Stimulated activated memory B cell treated with anti-CD40 and anti-IgM and Interleukin-4, amounts not matched to agents 10 μg/mL and 1 μg/mL and 100 μg/mL, for 72 hours (primary cell): ENCODE data around the gene ELOVL6.

Experiments used
- ATAC-seq: fragments of 150-1000 bp; cut with Tn5 transposase; 2 replicates; pipeline ENCODE4 v1.10.0; 2021
- H3K27ac Mint-ChIP-seq: one replicate; pipeline ENCODE4 v1.8.0; 2022; ENCODE audit warnings: mild to moderate bottlenecking, mixed read lengths
- H3K27me3 Mint-ChIP-seq: one replicate; pipeline ENCODE4 v1.8.0; 2022; ENCODE audit warnings: mixed read lengths
- H3K36me3 Mint-ChIP-seq: one replicate; pipeline ENCODE4 v1.8.0; 2022; ENCODE audit warnings: mixed read lengths
- H3K4me1 Mint-ChIP-seq: one replicate; pipeline ENCODE4 v1.8.0; 2022; ENCODE audit warnings: mixed read lengths
- H3K4me3 Mint-ChIP-seq: one replicate; pipeline ENCODE4 v1.8.0; 2022; ENCODE audit warnings: mild to moderate bottlenecking, moderate library complexity, mixed read lengths
- H3K9me3 Mint-ChIP-seq: one replicate; pipeline ENCODE4 v1.8.0; 2022; ENCODE audit warnings: mixed read lengths

Gene ELOVL6

DNA sequence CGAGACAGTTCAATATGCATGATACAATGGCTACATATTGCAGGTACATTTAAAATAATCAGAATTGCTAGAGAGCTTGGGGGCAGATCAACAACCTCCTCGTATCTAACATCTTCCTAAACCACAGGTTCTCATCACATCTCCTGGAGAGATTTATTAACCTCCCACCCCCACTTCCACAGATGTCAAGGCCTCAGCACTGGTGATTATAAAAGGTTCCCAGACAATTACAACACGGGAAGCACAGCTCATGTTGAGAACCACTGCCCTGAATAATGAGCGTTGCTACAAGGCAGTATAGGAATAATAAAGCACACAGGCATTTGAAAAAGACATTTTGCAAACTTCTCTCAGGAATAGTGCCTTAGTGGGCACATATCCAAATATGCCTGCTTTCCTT, 42.8 kb downstream of the ELOVL6 start:
- Mint-ChIP-seq H3K27ac (no peak overlapping the region), H3K36me3 (no peaks in the 10 kb centered on the region), H3K4me1 (no peaks in the 10 kb centered on the region), H3K9me3 (no peaks in the 10 kb centered on the region), H3K4me3 (no peak overlapping the region), H3K27me3 (no peaks in the 10 kb centered on the region)
- ATAC-seq, result no peak

DNA sequence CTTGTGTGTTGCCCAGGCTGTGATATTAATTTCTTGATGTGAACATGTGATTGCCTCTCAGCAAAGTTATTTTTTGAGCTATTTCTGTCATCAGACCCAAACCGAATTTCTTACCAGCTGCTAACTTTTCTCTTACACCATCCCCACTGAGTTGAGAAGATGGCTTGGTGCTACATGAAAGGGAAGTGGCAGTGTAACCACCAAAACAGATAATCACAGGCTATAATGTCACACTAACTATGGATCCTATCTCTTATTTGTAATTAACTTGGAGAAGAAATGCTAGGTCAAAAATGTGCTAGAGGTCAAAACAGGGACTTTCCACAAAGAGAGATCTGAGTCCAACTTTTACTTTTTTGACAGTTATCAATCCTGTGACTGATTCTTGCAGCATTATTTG, 43.8 kb downstream of the ELOVL6 start:
- H3K4me3 Mint-ChIP-seq, result no peak overlapping the region
- H3K36me3 Mint-ChIP-seq, result no peaks in the 10 kb centered on the region
- H3K27ac Mint-ChIP-seq, result no peak overlapping the region
- no peaks in the 10 kb centered on the region for H3K4me1 Mint-ChIP-seq
- no peak for ATAC-seq
- H3K27me3 Mint-ChIP-seq, result no peaks in the 10 kb centered on the region
- no peaks in the 10 kb centered on the region for H3K9me3 Mint-ChIP-seq

DNA sequence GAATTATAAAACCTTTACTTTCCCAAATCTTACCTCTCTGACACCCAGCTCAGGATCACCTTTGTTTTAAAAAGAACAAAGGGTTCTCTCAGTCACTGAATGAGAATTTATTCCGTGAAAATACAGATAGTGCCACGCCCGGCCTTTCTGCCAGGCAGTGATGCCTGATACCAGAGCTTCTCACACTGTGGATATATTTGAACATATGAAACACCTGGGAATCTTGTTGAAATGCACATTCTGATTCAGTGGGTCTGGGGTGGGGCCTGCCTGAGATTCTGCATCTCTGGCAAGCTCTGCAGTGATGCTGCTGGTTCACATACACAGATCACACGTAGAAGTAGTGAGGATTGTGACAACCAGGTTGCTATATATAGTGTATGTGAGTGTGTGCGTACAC, 46.0 kb downstream of the ELOVL6 start:
- Mint-ChIP-seq H3K36me3 (no peaks in the 10 kb centered on the region), H3K9me3 (no peaks in the 10 kb centered on the region), H3K4me3 (no peak overlapping the region), H3K4me1 (no peaks in the 10 kb centered on the region), H3K27ac (no peak overlapping the region), H3K27me3 (no peaks in the 10 kb centered on the region)
- ATAC-seq, result no peak

DNA sequence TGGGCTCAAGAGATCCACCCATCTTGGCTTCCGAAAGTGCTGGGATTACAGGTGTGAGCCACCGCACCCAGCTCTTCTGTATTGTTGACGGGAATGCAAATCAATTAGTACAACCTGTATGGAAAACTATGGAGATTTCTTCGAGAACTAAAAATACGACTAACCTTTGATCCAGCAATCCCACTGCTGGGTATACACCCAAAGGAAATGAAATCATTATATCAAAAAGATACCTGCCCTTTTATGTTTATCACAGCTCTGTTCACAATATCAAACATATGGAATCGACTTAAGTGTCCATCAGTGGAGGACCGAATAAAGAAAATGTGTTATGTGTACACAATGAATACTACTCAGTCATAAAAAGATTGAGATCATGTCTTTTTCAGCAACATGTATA, 49.3 kb downstream of the ELOVL6 start:
- no peaks in the 10 kb centered on the region for H3K27me3 Mint-ChIP-seq
- H3K36me3 Mint-ChIP-seq, result no peaks in the 10 kb centered on the region
- ATAC-seq, result no peak
- no peaks in the 10 kb centered on the region for H3K4me1 Mint-ChIP-seq
- no peak overlapping the region for H3K4me3 Mint-ChIP-seq
- no peak overlapping the region for H3K27ac Mint-ChIP-seq
- peaks cover 3% of the 10 kb centered on the region for H3K9me3 Mint-ChIP-seq

DNA sequence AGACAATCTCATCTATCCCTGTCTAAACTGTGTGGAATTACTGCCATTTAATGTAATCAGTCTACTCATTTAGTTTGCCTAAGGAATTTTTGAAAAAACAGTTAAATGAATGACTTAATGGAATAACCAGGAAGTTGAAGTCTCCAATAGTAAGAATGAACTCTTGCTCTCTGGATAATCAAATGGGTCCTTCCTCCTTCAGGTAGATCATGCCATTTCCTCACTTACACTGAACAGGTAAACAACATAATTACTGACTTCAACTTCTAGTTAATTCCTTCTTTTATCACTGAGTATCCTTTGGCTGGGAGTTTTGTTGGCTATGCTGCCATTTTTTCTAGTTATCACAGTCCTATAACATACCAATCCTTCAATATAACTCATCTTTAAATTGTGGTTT, 56.0 kb downstream of the ELOVL6 start:
- no peak for ATAC-seq
- Mint-ChIP-seq H3K4me1 (no peaks in the 10 kb centered on the region), H3K27ac (no peak overlapping the region), H3K4me3 (no peak overlapping the region), H3K9me3 (peaks cover 3% of the 10 kb centered on the region), H3K36me3 (no peaks in the 10 kb centered on the region), H3K27me3 (peaks cover 20% of the 10 kb centered on the region)

DNA sequence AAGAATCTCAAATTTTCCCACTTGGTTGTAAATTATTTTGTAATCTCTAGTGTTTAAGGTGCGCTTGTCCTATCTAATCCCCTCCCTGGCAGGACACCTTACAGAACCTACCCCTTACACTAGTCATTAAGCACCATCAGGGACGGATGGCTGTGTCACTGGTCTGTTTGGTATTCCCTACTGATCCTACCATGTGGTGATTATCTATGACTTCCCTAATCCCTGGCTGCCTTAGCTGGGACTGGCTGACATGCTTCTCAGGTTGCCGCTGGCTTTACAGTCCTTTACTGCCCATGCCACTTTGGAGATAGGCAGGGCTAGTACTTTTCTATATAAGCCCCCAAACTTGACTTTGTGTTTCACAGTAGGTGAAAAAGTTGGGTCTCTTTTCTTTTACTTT, 58.6 kb downstream of the ELOVL6 start:
- Mint-ChIP-seq H3K27ac (no peak overlapping the region), H3K27me3 (peaks cover 20% of the 10 kb centered on the region), H3K4me1 (no peaks in the 10 kb centered on the region), H3K4me3 (no peak overlapping the region), H3K9me3 (no peaks in the 10 kb centered on the region), H3K36me3 (no peaks in the 10 kb centered on the region)
- no peak for ATAC-seq

DNA sequence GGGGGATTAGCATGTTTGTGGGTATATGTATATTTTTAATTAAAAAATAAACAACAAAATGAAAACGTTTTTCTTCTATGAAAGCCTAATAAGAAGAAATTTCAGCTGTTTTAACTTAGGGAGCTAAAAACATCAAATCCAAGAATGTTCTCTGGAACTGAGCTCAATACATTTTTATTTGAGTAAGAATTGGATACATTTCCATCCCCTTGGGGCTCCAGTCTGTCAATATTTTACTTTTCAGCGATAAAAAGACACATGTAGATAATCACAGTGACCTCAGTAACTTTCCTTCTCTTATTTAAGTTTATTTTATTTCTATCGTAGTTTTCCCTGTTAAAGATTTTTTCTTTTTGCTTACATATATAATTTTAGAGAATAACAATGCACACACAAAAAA, 59.3 kb downstream of the ELOVL6 start:
- H3K36me3 Mint-ChIP-seq, result no peaks in the 10 kb centered on the region
- H3K4me1 Mint-ChIP-seq, result no peaks in the 10 kb centered on the region
- no peak overlapping the region for H3K4me3 Mint-ChIP-seq
- no peaks in the 10 kb centered on the region for H3K9me3 Mint-ChIP-seq
- no peak for ATAC-seq
- no peak overlapping the region for H3K27ac Mint-ChIP-seq
- H3K27me3 Mint-ChIP-seq, result peaks cover 20% of the 10 kb centered on the region

DNA sequence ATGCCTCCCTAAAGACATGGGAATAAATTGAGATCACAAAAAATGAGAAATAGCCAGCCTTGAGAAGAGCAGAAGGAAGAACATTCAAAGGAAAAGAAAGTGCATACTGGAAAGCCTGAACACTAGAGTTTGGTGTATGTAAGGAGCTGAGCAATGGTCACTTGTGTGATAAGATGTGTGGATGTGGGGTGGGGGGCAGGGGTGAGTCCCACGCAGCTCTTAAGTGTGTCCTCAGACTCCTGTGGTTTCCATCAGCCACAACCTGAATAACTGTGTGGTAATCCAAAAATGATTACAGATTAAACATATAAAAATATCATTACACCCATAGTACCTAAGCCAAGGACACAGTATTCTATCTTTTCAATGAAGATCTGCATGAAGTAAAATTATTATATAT, 59.9 kb downstream of the ELOVL6 start:
- Mint-ChIP-seq H3K27ac (no peak overlapping the region), H3K27me3 (peaks cover 20% of the 10 kb centered on the region), H3K36me3 (no peaks in the 10 kb centered on the region), H3K4me1 (no peaks in the 10 kb centered on the region), H3K4me3 (no peak overlapping the region), H3K9me3 (no peaks in the 10 kb centered on the region)
- no peak for ATAC-seq

DNA sequence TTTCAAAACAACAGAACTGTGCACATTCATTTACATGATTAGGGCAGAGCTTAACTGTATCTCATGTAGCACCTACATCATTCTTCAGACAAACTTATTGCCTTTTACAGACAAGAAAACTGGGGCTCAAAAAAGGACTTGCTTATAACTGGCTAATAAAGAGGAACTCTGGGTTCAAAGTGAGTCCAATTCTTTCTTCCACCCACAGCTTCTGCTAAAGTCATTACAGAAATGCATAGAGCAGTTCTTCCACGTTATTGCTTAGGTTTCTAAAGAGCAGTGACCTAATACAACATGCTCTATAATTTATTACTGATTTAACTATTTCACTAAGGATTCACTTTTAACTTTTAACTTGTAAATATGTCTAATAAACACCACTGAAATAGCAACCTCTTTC, 60.6 kb downstream of the ELOVL6 start:
- Mint-ChIP-seq H3K27ac (no peak overlapping the region), H3K4me1 (no peaks in the 10 kb centered on the region), H3K36me3 (no peaks in the 10 kb centered on the region), H3K4me3 (no peak overlapping the region), H3K27me3 (peaks cover 19% of the 10 kb centered on the region), H3K9me3 (no peaks in the 10 kb centered on the region)
- no peak for ATAC-seq

DNA sequence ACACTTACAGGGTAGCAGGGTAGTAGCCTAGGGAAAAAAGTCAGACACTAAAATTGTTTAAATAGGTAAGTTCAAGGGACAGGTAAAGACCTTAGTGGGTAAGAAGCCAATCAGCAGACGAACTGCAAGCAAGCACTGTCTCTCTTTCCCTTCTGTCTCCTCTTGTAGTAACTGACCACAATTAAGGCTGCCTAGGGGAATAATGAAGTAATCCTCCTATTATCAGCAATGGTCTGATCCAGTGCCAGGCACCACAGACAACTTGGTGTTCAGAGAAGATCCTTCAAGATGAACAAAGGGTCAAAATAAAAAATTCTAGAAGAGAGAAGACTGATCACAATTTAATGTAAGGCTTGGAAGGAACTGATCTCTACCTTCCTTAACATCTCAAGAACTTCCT, 62.9 kb downstream of the ELOVL6 start:
- Mint-ChIP-seq H3K27me3 (peaks cover 15% of the 10 kb centered on the region), H3K27ac (no peak overlapping the region), H3K36me3 (no peaks in the 10 kb centered on the region), H3K4me1 (no peaks in the 10 kb centered on the region), H3K9me3 (no peaks in the 10 kb centered on the region), H3K4me3 (no peak overlapping the region)
- no peak for ATAC-seq

DNA sequence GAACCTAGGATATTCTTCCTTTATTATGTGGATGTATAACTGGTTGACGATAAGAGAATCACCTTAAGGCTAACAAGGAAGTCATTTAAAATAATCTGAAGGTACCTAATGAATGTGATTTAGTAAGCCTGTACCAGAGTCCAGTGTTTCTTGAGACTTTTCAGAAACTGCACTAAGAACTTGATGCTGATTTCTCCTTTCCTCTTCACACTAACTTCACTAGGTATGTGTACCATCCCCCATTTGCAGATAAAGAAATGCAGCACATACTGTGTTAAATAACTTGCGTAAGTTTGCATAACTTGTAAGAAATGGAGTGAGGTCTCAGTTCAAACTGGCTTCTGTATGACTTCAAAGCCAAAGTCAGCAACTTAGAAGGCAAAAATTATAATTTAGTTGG, 63.3 kb downstream of the ELOVL6 start:
- Mint-ChIP-seq H3K4me3 (no peak overlapping the region), H3K9me3 (no peaks in the 10 kb centered on the region), H3K36me3 (no peaks in the 10 kb centered on the region), H3K4me1 (no peaks in the 10 kb centered on the region), H3K27me3 (peaks cover 15% of the 10 kb centered on the region), H3K27ac (no peak overlapping the region)
- no peak for ATAC-seq

DNA sequence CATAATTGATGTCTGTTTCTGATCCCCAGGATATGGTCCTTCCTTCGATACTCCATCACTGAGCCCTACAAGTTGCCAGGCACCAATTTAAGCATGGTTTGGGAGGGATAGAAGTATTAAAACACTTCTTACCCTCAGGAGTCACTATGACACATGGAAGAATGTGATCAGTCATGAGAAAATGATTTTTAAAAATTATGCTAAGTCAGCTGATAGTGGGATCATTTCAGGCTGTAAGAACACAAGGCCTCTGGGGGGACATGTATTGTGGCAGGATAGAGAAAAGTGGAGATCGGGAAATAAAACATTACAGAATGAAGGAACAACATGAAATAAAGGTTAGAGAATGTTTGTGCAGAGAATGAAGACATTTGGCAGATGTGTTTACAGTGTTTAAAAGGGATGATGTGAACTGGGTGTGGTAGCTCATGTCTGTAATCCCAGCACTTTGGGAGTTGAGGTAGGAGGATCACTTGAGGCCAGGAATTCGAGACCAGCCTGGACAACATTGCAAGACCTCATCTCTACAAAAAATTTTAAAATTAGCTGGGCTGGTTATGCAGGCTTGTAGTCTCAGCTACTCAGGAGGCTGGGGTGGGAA, 64.0 kb downstream of the ELOVL6 start:
- peaks cover 8% of the 10 kb centered on the region for H3K27me3 Mint-ChIP-seq
- H3K4me3 Mint-ChIP-seq, result no peak overlapping the region
- no peak overlapping the region for H3K27ac Mint-ChIP-seq
- H3K36me3 Mint-ChIP-seq, result no peaks in the 10 kb centered on the region
- no peak for ATAC-seq
- H3K9me3 Mint-ChIP-seq, result no peaks in the 10 kb centered on the region
- H3K4me1 Mint-ChIP-seq, result no peaks in the 10 kb centered on the region

DNA sequence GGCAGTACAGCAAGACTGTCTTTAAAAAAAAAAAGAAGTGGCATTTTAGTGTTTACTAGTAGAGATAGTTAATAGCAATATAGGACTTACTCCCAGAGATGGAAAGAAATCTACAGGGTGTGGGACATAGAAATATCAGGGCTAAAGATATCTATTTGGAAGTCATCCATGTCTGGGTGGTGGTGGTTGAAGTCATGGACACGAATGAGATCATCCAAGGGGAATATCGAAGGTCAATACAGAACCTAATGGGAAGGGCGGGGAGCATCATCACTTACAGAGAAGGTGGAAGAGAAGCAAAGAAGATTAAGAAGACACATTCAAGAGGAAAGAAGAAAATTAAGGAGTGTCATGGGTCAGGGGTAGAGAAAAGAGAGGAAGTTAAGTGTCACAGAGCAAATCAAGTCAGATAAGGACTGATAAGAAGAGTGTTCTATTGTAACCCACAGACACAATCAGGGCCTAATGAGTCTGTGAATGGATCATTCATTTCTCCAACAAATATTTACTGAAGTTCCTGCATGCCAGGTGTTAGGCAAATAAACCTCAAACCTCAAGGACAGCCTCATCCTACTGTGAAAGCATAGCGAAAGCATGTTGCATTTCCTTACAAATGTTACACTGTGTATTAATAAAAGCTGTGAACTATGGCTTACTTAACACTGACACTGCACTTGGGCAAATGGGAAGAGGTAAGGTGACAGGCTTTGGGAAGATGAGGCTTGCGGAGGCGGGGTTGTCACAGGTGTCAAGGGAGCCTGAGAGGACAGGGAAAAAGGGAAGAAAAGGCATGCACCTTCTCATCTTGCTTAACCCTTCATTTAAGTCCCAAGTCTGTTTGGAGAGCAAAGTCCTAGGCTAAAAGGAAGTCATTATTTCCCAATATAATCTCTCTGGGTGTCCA, 65.3 kb downstream of the ELOVL6 start:
- no peak for ATAC-seq
- peaks cover 6% of the 10 kb centered on the region for H3K27me3 Mint-ChIP-seq
- H3K4me1 Mint-ChIP-seq, result no peaks in the 10 kb centered on the region
- no peaks in the 10 kb centered on the region for H3K36me3 Mint-ChIP-seq
- no peak overlapping the region for H3K4me3 Mint-ChIP-seq
- H3K9me3 Mint-ChIP-seq, result no peaks in the 10 kb centered on the region
- H3K27ac Mint-ChIP-seq, result no peak overlapping the region

DNA sequence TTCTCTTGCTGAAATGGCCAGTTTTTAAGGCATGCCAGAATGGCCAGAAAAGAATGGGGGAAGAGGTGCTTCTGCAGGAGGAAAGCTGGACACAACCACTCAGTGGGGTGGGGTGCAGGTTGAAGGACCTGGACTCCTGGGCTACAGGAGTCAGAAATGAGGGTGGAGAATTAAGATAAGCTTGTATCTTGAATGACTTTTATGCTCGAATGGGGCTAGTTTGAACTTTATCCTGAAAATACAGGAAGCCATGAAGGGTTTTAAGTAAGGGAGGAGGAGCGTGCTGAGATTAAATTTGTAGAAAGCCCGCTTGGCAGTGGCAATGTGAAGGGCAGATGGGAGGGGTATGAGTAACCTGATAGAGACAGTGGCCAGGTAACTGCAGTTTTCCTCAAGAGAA, 66.5 kb downstream of the ELOVL6 start:
- Mint-ChIP-seq H3K27me3 (peaks cover 6% of the 10 kb centered on the region), H3K27ac (no peak overlapping the region), H3K4me1 (no peaks in the 10 kb centered on the region), H3K36me3 (no peaks in the 10 kb centered on the region), H3K9me3 (no peaks in the 10 kb centered on the region), H3K4me3 (no peak overlapping the region)
- no peak for ATAC-seq

DNA sequence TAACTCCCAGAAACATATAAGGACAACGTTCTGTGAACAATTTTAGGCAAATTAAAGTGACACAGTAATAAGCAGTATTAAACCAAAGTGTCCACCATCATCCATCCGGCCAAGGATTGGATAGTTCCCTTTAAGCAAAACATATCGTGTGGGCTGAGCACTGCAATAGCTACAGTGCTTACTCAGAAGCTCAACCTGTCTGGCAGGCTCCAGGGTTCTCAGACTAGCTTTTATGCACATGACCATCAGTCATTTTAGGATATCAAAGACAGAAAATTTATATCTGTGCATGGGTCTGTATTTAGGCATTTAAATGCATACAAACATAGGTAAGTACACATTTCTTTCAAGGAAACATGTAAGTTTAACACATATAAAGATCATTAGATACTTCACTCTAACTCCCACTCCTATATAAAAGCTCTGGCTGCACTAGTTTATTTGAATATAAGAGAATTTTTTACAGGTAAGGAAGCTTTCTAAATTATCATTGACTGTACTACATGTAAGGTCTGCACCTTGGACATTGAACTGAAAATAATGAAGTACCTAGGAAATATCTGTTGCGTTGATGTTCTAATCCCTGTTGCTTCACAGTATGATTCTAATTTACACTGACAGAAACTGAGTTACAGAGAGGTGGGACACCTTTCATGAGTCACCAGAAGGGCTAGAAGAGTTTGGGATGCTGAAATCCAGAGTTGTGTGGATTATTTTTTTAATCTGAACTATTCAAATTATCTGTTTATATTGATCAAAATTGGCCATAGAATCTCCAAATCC, 67.6 kb downstream of the ELOVL6 start:
- Mint-ChIP-seq H3K36me3 (no peaks in the 10 kb centered on the region), H3K27me3 (peaks cover 6% of the 10 kb centered on the region), H3K9me3 (no peaks in the 10 kb centered on the region), H3K27ac (no peak overlapping the region), H3K4me3 (no peak overlapping the region), H3K4me1 (no peaks in the 10 kb centered on the region)
- ATAC-seq, result no peak

DNA sequence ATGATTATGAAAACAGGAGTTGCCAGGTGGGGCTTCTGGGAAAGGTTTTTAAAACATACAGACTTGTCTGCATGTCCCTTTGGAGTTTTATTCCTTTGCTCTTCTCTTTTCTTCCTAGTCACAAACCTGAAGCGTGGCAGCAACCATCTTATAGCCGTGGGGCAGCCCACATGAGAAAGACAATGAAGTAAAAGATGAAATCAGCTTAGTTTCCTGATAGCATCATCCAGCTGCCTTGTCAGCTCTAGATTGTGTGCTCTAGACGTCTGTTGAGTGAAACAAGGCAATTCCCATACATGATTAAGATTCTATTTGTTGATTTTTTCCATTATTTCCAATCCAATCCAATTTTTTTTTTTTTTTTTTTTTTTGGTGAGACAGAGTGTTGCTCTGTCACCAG, 68.9 kb downstream of the ELOVL6 start:
- no peaks in the 10 kb centered on the region for H3K4me1 Mint-ChIP-seq
- ATAC-seq, result no peak
- H3K27me3 Mint-ChIP-seq, result peaks cover 6% of the 10 kb centered on the region
- H3K9me3 Mint-ChIP-seq, result no peaks in the 10 kb centered on the region
- no peak overlapping the region for H3K4me3 Mint-ChIP-seq
- no peaks in the 10 kb centered on the region for H3K36me3 Mint-ChIP-seq
- no peak overlapping the region for H3K27ac Mint-ChIP-seq
